ENCODE results near the gene PSMD3. TPM values are rescaled to one million over a fixed set of nuclear protein-coding genes. Genes with fewer than 3 reads are reported as not detected.
"Not testable (repeated sequence)": the region's sequence is repeated elsewhere in the genome, so short reads cannot be mapped to it uniquely, and the experiment has no call there.

Gene PSMD3
- total and polyA plus RNA-seq, 2 experiments from 2014 or later, result 92.1 to 114 TPM

GRCh38 chr17:40004712-40005111 is 24.1 kb downstream of the PSMD3 start:
- Histone ChIP-seq H3K79me2 (no peaks in the 10 kb centered on the region), H3K4me2 (no peak overlapping the region), H4K20me1 (ENCODE audit: insufficient read depth, poor library complexity, severe bottlenecking) (no peaks in the 10 kb centered on the region), H3K4me3 (no peak overlapping the region), H3K4me1 (ENCODE audit: insufficient read depth) (no peaks in the 10 kb centered on the region), H3K36me3 (replicated peaks; ENCODE audit: insufficient read depth, low read depth) (no peaks in the 10 kb centered on the region), H2AFZ (no peak overlapping the region), H3K27ac (no peak overlapping the region), H3K9me3 (ENCODE audit: low read depth) (no peaks in the 10 kb centered on the region), H3K27me3 (no peaks in the 10 kb centered on the region), H3K9me2 (replicated peaks; ENCODE audit: insufficient read depth) (no peaks in the 10 kb centered on the region)
- DNase-seq (ENCODE audit: low spot score), result no peak
- TF ChIP-seq EZH2phosphoT487 (IDR thresholded peaks at IDR 0.05; ENCODE audit: low read depth, severe bottlenecking, unreplicated experiment), result no peak
- no peak for TF ChIP-seq EZH2 (IDR thresholded peaks at IDR 0.05; ENCODE audit: borderline replicate concordance)
- no peak for TF ChIP-seq CTCF (IDR thresholded peaks at IDR 0.05; ENCODE audit: poor library complexity)
- 94% methylated on average over 7 of the region's 7 CpGs for WGBS (ENCODE audit: low lambda C conversion rate, missing lambda C conversion rate)

- Histone ChIP-seq H3K9me2 (replicated peaks; ENCODE audit: insufficient read depth) (no peaks in the 10 kb centered on the region), H3K79me2 (no peaks in the 10 kb centered on the region), H3K4me1 (ENCODE audit: insufficient read depth) (no peaks in the 10 kb centered on the region), H4K20me1 (ENCODE audit: insufficient read depth, poor library complexity, severe bottlenecking) (no peaks in the 10 kb centered on the region), H3K27ac (no peak overlapping the region), H3K27me3 (no peaks in the 10 kb centered on the region), H3K9me3 (ENCODE audit: low read depth) (no peaks in the 10 kb centered on the region), H2AFZ (no peak overlapping the region), H3K36me3 (replicated peaks; ENCODE audit: insufficient read depth, low read depth) (no peaks in the 10 kb centered on the region), H3K4me2 (no peak overlapping the region), H3K4me3 (no peak overlapping the region)
- WGBS (ENCODE audit: low lambda C conversion rate, missing lambda C conversion rate), result 83% methylated on average over 6 of the region's 6 CpGs
- DNase-seq (ENCODE audit: low spot score), result no peak
- no peak for TF ChIP-seq EZH2 (IDR thresholded peaks at IDR 0.05; ENCODE audit: borderline replicate concordance)
- no peak for TF ChIP-seq CTCF (IDR thresholded peaks at IDR 0.05; ENCODE audit: poor library complexity)
- no peak for TF ChIP-seq EZH2phosphoT487 (IDR thresholded peaks at IDR 0.05; ENCODE audit: low read depth, severe bottlenecking, unreplicated experiment)
Measured at GRCh38 chr17:40005520-40005919, 24.9 kb downstream of the PSMD3 start.

- H3K79me2 ChIP-seq; H4K20me1 ChIP-seq (ENCODE audit: insufficient read depth, poor library complexity, severe bottlenecking); H2AFZ ChIP-seq; H3K27me3 ChIP-seq; DNase-seq (ENCODE audit: low spot score); H3K36me3 ChIP-seq (replicated peaks; ENCODE audit: insufficient read depth, low read depth); H3K4me2 ChIP-seq; H3K9me3 ChIP-seq (ENCODE audit: low read depth); H3K27ac ChIP-seq; H3K4me1 ChIP-seq (ENCODE audit: insufficient read depth); H3K9me2 ChIP-seq (replicated peaks; ENCODE audit: insufficient read depth); H3K4me3 ChIP-seq: not testable (repeated sequence)
- WGBS (ENCODE audit: low lambda C conversion rate, missing lambda C conversion rate), result 97% methylated on average over 38 of the region's 38 CpGs
Measured at GRCh38 chr17:40010946-40011500, 30.4 kb downstream of the PSMD3 start.

- not testable (repeated sequence) for H3K4me2 ChIP-seq; H2AFZ ChIP-seq; H3K9me2 ChIP-seq (replicated peaks; ENCODE audit: insufficient read depth); H4K20me1 ChIP-seq (ENCODE audit: insufficient read depth, poor library complexity, severe bottlenecking); DNase-seq (ENCODE audit: low spot score); H3K4me3 ChIP-seq; H3K36me3 ChIP-seq (replicated peaks; ENCODE audit: insufficient read depth, low read depth); H3K27me3 ChIP-seq; H3K4me1 ChIP-seq (ENCODE audit: insufficient read depth); H3K9me3 ChIP-seq (ENCODE audit: low read depth); H3K79me2 ChIP-seq; H3K27ac ChIP-seq
- WGBS (ENCODE audit: low lambda C conversion rate, missing lambda C conversion rate), result 83% methylated on average over 22 of the region's 22 CpGs
Measured at GRCh38 chr17:40012017-40012647, 31.5 kb downstream of the PSMD3 start.
